Ramos (cell line): ENCODE results near the gene CTBP1.
"Not testable (repeated sequence)": the region's sequence is repeated elsewhere in the genome, so short reads cannot be mapped to it uniquely, and the experiment has no call there.

Experiments used
- in situ Hi-C: fragments of 300-500 bp; cut with MboI; formaldehyde crosslinking; loops from one replicate; pipeline ENCODE4 v1.14.3; 2022; ENCODE audit warnings: low sequenced_read_pairs; ENCODE audit not compliant: unreplicated experiment

Gene CTBP1

GRCh38 chr4:1248245-1249147 is at the start of gene CTBP1:
Gene CTBP1 (minus strand): TSS chr4:1249130. CDS start chr4:1241331, 7,799 bp downstream.
- in situ Hi-C loops, result no loop called here

GRCh38 chr4:1298461-1298860 is 49.5 kb upstream of the CTBP1 start:
- in situ Hi-C loops, result no loop called here

DNA sequence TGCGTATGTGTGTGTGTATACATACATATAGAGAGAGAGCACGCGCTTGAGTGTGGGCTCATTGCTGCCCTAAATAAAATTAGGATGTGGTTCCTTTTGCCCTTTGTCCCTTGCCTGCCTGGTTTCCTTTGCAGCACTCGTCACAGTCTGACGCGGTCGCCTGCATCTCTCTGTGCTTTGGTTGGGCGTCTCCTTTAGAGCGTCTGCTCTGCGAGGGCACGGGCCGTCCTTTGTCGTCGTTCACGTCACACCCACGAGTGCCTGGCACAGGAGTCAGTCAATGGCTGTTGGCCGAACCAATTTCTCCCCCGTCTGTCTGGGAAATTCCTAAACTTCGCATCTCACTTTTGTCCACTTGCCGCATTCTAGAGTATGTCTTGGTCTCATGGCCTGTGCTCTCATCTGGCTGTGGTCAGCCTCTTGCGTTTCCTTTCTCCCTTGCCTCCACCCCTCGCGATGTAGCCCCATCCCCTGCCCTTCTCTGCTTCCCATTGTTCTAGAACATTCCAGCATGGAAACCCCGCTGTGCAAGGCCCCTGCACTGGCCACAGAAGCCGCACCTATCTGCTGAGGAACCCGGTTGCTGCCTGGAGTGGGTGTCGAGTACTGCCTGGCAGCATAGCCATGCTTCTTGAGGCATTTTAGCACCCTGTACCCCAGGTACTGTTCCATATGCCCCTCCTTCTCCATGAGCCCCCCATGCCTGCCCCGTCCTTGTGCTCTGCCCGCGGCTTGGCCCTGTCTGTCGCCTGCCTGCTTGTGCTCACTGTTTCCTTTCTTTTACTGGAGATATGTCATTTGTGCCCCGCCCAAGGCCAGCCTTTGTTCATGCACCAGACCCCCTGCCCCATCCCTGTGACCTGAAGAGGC is 48.8 kb upstream of the CTBP1 start:
- in situ Hi-C loops, result no loop called here

DNA sequence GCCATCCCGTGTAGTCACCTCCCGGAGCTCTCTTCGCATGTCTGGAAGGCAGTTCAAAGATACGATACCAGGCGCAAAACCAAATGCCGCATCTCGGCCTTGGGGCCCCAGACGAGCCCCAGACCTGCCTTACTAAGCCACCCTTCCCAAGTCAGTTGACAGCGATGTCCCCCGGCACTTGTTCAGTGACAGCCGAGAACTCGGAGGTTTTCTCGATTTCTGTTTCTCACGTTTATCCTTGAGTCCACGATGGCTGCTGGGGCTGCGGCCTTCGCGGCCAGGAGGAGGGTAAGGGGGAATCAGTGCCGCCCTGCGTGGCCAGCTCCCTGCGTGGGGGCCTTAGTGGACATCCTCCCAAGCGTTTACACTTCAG is 48.1 kb upstream of the CTBP1 start:
- in situ Hi-C loops, result no loop called here

DNA sequence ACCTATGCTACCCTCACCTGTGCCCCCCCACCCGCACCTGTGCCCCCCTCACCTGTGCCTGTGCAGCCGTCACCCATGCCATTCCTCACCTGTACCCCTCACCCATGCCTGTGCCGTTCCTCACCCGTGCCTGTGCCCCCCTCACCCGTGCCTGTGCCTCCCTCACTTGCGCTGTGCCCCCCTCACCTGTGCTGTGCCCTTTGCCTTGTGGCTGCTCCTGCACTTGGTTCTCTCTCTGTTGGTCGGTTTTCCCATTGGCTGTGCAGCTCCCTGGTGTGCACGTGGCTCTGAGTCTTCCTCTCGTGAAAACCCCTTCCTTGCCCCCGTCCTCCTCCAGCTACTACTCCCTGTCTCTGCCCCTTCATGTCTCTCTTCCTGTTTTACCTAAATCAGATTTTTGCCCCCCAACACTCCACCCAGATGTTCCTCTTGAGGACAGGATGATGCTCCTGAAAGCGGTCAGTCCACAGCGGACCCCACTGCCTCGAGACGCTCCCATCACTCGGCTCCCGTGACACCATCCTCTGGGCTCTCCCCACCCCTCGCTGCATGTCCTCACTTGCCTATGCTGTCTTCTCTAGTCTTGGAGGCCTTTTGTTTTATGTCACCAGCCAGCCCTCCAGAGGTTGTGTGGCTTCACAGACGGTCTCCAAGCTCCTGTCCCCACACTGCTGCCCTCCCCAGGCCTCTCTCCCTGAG is 47.5 kb upstream of the CTBP1 start:
- in situ Hi-C loops, result no loop called here

- in situ Hi-C loops, result no loop called here
Measured at GRCh38 chr4:1295405-1296055, 46.6 kb upstream of the CTBP1 start.

DNA sequence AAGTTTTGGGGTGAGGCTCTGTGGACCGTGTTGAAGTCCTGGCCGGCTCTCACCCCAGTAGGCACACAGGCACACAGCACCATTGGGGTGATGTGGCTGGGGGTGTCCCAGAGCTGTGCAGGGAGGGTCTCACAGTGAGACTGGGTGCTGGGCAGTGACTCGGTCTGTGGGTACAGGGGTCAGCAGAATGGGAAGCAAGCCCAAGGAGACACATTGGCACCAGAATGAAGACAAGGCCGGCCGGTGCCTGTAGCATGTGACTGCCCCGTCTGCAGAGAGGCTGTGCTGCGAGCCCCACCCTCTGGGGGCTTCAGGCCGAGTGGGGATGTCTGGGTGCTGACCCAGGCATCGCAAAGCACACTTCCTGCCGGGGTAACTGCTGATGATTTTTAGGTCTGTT is 46.0 kb upstream of the CTBP1 start:
- in situ Hi-C loops, result no loop called here

GRCh38 chr4:1294424-1294823 is 45.5 kb upstream of the CTBP1 start:
- in situ Hi-C loops, result no loop called here

- in situ Hi-C loops, result no loop called here
Measured at GRCh38 chr4:1293991-1294390, 45.1 kb upstream of the CTBP1 start.

DNA sequence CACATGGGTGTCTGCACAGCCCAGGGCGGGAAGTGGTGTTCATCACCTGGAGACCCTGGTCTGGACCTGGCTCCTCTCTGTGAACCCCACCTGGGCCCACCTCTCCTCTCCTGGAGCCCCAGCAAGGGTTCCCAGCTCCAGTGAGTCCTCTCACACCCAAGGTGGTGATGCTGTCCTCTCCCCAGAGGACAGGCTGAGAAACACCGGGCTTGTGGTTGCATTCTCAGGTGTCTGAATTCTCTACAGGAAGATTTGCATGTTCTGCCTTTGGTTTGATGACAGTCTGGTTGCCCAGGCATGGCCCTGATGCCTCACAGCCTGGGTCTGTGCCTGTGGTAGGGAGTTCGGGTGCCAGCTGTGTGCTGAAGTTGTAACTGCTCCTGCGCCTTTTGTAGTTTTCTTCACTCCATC is 44.6 kb upstream of the CTBP1 start:
- in situ Hi-C loops, result no loop called here

GRCh38 chr4:1292703-1293011 is 43.7 kb upstream of the CTBP1 start:
- in situ Hi-C loops, result not testable (repeated sequence)

- in situ Hi-C loops, result no loop called here
Measured at GRCh38 chr4:1291996-1292702, 43.2 kb upstream of the CTBP1 start.

- in situ Hi-C loops, result no loop called here
Measured at GRCh38 chr4:1291091-1291490, 42.2 kb upstream of the CTBP1 start.

- in situ Hi-C loops, result no loop called here
Measured at GRCh38 chr4:1290165-1290977, 41.4 kb upstream of the CTBP1 start.

- in situ Hi-C loops, result no loop called here
Measured at GRCh38 chr4:1289207-1290164, 40.6 kb upstream of the CTBP1 start, which contains the start of gene MAEA. Gene MAEA (plus strand): TSS chr4:1289891. CDS start chr4:1289914, 23 bp downstream.

DNA sequence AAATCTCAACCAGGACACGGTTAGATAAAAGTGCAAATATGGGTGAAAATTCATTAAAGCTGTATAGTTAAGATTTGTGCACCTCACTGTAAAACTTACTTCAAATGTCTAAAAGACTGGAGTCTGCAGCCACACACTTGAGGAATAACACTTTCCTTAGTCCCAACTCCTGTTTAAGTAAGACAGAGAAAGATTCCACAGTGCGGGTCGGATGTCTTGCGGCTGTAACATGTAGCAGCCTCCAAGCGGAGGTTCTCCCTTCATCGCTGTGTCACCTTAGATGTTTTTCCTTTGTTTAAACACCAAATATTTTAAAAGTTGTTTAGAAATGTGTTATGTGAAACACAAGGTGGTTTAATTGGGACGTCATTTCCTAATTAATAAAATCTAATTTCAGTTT is 39.9 kb upstream of the CTBP1 start:
- in situ Hi-C loops, result no loop called here

DNA sequence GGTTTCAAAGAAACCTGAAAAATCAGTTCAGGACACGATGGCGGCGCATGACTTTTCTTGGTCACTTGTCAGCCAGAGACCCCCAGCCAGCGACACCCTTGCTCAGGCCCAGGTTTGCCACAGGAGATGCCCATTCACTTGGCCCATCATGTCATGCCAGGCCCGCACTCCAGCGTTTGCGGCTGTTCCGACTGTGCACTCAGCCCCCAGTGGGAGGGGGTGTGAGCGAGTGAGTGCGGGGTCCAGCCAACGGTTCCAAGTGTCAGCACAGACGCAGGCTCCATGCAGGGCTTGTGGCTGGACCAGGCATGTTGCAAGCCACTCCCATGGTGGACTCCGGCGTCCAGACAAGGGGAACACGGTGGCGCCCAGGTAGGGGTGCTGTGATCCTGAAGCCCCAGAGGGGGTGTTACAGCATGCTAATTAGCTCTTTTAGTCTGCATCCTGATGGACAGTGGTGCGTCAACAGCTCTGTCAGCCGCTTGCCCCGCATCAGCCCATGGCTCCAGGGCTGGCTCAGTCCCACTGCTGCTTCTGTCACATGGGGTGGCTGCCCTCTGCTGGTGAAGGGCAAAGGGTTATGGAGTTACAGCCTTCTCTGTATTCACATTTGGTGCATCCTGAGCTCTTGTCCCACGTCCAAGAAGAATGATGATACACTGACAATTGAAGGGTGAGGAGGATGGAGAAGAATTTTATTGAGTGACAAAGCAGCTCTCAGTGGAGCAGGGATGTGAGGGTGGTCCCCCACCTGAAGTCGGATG is 37.0 kb upstream of the CTBP1 start:
- in situ Hi-C loops, result no loop called here
